ENCODE measurements around the gene DHRS2. TPM values are rescaled to one million over a fixed set of nuclear protein-coding genes. Genes with fewer than 3 reads are reported as not detected.
"Not testable (repeated sequence)": the region's sequence is repeated elsewhere in the genome, so short reads cannot be mapped to it uniquely, and the experiment has no call there.

The DHRS2 gene, protein sequence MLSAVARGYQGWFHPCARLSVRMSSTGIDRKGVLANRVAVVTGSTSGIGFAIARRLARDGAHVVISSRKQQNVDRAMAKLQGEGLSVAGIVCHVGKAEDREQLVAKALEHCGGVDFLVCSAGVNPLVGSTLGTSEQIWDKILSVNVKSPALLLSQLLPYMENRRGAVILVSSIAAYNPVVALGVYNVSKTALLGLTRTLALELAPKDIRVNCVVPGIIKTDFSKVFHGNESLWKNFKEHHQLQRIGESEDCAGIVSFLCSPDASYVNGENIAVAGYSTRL
- not detected for total RNA-seq (ENCODE audit: unreplicated experiment)
- long read RNA-seq: 0 reads

DNA sequence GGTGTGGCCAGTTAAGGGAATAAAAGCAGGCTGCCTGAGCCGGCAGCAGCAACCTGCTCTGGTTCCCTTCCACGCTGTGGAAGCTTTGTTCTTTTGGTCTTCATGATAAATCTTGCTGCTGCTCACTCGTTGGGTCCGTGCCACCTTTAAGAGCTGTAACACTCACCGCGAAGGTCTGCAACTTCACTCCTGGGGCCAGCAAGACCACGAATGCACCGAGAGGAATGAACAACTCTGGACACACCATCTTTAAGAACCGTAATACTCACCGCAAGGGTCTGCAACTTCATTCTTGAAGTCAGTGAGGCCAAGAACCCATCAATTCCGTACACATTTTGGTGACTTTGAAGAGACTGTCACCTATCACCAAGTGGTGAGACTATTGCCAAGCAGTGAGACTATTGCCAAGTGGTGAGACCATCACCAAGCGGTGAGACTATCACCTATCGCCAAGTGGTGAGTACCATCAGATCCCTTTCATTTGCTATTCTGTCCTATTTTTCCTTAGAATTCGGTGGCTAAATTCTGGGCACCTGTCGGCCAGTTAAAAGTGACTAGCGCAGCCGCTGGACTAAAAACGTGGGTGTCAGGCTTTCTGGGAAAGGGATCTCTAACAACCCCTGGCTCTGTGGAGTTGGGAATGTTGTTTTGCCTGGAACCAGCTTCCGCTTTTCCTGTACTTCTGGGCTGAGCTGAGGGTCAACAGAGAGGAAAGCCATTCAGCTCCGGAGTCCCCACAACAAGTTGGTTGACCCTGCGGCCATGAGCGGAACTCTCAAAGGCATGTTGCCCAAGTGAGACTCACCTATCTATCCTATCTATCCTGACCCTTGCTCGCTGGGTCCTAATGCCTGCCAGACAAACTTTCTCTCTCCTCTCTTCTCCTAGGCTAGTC, at the start of gene DHRS2:
TSS of gene DHRS2 (plus strand) at position 48 of the 895 bp plus-strand sequence. CDS start 2,501 bp downstream, outside the sequence.
- H3K27me3 Mint-ChIP-seq (ENCODE audit: unreplicated experiment): peaks cover 2% of the 10 kb centered on the region
- no peak within 1 kb of the TSS for H3K27ac Mint-ChIP-seq (ENCODE audit: unreplicated experiment)
- H3K4me1 Mint-ChIP-seq (ENCODE audit: unreplicated experiment): peaks cover 20% of the 10 kb centered on the region

DNA sequence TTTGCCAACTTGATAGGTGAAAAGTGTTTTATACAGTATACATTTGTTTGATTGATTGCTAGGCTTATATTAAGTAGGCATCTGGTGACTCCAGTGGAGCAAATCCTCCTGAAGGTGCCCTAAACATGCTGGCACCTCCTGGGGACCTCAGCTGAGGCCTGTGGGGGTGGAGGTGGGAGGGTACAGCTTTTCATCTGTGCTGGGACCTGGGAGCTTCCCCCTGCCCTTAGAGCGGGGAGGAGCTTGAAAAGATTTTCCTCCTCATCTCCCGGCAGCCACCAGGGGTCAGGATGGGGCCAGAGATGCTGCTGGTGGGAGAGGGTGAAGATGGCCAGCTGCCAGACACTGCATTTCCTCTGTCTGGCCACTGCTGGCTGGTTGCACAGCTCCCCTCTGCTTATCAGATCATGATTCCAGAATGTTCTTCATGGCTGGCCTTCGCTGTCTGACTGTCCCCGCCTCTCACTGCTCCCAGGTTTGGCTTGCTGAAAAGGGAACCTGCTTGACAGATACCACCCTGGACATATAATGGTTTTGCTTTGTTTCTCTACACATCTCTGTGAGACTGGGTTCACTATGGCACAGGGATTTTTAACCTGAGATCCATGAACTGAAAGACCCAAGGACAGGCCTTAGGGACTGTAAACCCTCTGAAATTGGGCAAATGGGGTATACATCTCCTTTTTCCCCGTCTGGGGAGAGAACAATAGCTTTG, 47.1 kb upstream of the DHRS2 start:
- peaks cover 4% of the 10 kb centered on the region for H3K27me3 Mint-ChIP-seq (ENCODE audit: unreplicated experiment)
- H3K4me3 Mint-ChIP-seq (ENCODE audit: unreplicated experiment): peak overlapping the region; percentile 44
- TF ChIP-seq, protein P1, sequence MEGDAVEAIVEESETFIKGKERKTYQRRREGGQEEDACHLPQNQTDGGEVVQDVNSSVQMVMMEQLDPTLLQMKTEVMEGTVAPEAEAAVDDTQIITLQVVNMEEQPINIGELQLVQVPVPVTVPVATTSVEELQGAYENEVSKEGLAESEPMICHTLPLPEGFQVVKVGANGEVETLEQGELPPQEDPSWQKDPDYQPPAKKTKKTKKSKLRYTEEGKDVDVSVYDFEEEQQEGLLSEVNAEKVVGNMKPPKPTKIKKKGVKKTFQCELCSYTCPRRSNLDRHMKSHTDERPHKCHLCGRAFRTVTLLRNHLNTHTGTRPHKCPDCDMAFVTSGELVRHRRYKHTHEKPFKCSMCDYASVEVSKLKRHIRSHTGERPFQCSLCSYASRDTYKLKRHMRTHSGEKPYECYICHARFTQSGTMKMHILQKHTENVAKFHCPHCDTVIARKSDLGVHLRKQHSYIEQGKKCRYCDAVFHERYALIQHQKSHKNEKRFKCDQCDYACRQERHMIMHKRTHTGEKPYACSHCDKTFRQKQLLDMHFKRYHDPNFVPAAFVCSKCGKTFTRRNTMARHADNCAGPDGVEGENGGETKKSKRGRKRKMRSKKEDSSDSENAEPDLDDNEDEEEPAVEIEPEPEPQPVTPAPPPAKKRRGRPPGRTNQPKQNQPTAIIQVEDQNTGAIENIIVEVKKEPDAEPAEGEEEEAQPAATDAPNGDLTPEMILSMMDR (IDR thresholded peaks at IDR 0.05; ENCODE audit: unreplicated experiment): peak; percentile 61
- H3K9me3 Mint-ChIP-seq (ENCODE audit: unreplicated experiment): no peaks in the 10 kb centered on the region
- no peak overlapping the region for H3K27ac Mint-ChIP-seq (ENCODE audit: unreplicated experiment)
- peak; percentile 87 for DNase-seq (ENCODE audit: low spot score)
- peaks cover 4% of the 10 kb centered on the region for H3K4me1 Mint-ChIP-seq (ENCODE audit: unreplicated experiment)
- no peaks in the 10 kb centered on the region for H3K36me3 Mint-ChIP-seq (ENCODE audit: low read depth, unreplicated experiment)

More for the DNA sequence above, at the start of gene DHRS2:
- no peaks in the 10 kb centered on the region for H3K36me3 Mint-ChIP-seq (ENCODE audit: low read depth, unreplicated experiment)
- no peaks in the 10 kb centered on the region for H3K9me3 Mint-ChIP-seq (ENCODE audit: unreplicated experiment)
- no peak within 1 kb of the TSS for H3K4me3 Mint-ChIP-seq (ENCODE audit: unreplicated experiment)
- DNase-seq (ENCODE audit: low spot score): no peak
- TF ChIP-seq, protein P1 (IDR thresholded peaks at IDR 0.05; ENCODE audit: unreplicated experiment): no peak

DNA sequence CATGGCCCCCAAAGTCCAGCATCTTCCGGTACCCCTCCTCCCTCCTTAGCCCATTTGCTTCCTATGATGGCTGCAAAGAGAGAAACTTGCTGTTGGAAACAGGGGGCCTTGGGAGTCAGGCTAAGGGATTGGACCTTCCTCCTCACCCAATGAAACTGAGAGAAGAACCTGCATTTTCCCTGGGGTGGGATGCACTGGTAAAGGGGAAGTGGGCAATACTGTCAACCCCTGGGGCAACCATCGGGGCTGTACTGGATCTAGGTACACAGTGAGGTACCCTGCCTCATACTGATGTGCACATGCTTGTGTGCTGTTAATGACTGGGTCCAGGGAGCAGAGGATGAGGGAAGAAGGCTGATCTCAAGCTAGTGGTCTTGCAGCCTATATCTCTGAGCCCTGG, 46.6 kb upstream of the DHRS2 start:
- H3K27me3 Mint-ChIP-seq (ENCODE audit: unreplicated experiment): peaks cover 4% of the 10 kb centered on the region
- no peak overlapping the region for H3K4me3 Mint-ChIP-seq (ENCODE audit: unreplicated experiment)
- H3K4me1 Mint-ChIP-seq (ENCODE audit: unreplicated experiment): peaks cover 4% of the 10 kb centered on the region
- no peaks in the 10 kb centered on the region for H3K9me3 Mint-ChIP-seq (ENCODE audit: unreplicated experiment)
- H3K36me3 Mint-ChIP-seq (ENCODE audit: low read depth, unreplicated experiment): no peaks in the 10 kb centered on the region
- TF ChIP-seq, protein P1 (IDR thresholded peaks at IDR 0.05; ENCODE audit: unreplicated experiment): no peak
- no peak overlapping the region for H3K27ac Mint-ChIP-seq (ENCODE audit: unreplicated experiment)
- DNase-seq (ENCODE audit: low spot score): no peak

DNA sequence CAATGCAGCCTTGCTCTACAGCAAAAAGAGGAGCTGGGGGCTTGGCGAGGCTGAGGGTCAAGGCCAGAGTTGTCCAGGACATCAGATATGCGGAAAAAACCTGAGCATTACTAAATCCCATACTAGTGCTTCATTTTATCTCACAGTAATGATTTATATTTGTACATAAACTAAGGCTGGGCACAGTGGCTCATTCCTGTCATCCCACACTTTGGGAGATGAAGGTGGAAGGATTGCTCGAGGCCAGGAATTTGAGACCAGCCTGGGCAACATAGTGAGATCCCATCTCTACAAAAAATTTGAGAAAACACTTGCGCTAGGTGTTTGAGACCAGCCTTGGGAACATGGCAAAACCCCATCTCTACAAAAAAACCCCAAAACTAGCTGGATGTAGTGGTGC, 46.0 kb upstream of the DHRS2 start:
- Mint-ChIP-seq H3K27me3 (ENCODE audit: unreplicated experiment) (peaks cover 4% of the 10 kb centered on the region), H3K27ac (ENCODE audit: unreplicated experiment) (no peak overlapping the region), H3K9me3 (ENCODE audit: unreplicated experiment) (no peaks in the 10 kb centered on the region), H3K36me3 (ENCODE audit: low read depth, unreplicated experiment) (no peaks in the 10 kb centered on the region), H3K4me1 (ENCODE audit: unreplicated experiment) (peaks cover 4% of the 10 kb centered on the region), H3K4me3 (ENCODE audit: unreplicated experiment) (no peak overlapping the region)
- DNase-seq (ENCODE audit: low spot score): no peak
- TF ChIP-seq, protein P1 (IDR thresholded peaks at IDR 0.05; ENCODE audit: unreplicated experiment): no peak

DNA sequence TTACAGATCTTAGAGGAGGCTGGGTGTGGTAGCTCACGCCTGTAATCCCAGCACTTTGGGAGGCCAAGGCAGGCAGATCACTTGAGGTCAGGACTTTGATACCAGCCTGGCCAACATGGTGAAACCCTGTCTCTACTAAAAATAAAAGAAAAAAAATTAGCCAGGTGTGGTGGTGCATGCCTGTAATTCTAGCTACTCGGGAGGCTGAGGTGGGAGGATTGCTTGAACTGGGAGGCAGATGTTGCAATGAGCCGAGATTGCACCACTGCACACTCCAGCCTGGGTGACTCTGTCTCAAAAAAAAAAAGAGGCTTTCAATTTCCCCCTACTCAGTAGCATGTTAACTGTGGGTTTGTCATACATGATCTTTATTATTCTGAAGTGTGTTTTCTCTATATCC, 42.0 kb upstream of the DHRS2 start:
- H3K36me3 Mint-ChIP-seq (ENCODE audit: low read depth, unreplicated experiment); H3K27ac Mint-ChIP-seq (ENCODE audit: unreplicated experiment): not testable (repeated sequence)

More for the DNA sequence above, 42.0 kb upstream of the DHRS2 start:
- not testable (repeated sequence) for H3K4me1 Mint-ChIP-seq (ENCODE audit: unreplicated experiment); H3K4me3 Mint-ChIP-seq (ENCODE audit: unreplicated experiment); H3K27me3 Mint-ChIP-seq (ENCODE audit: unreplicated experiment); DNase-seq (ENCODE audit: low spot score); H3K9me3 Mint-ChIP-seq (ENCODE audit: unreplicated experiment)

Measured in endothelial cell (in vitro differentiated cells).